Stimulated activated naive CD4-positive, alpha-beta T cell treated with Interleukin-2 at 50 U/mL for 16 hours (primary cell): ENCODE results near the gene TNFSF10.
"Not testable (repeated sequence)": the region's sequence is repeated elsewhere in the genome, so short reads cannot be mapped to it uniquely, and the experiment has no call there.

ENCODE experiments used
- DNase-seq: peaks from one replicate; lab custom pipeline; 2025; lab: John Stamatoyannopoulos, UW

TNFSF10 gene

GRCh38 chr3:172543884-172544283, 20.7 kb upstream of the TNFSF10 start:
- DNase-seq: no peak

GRCh38 chr3:172543419-172543818, 20.2 kb upstream of the TNFSF10 start:
- no peak for DNase-seq

GRCh38 chr3:172542999-172543398, 19.8 kb upstream of the TNFSF10 start:
- DNase-seq: no peak

- DNase-seq: no peak
Observed at GRCh38 chr3:172541945-172542488, 18.8 kb upstream of the TNFSF10 start.

- no peak for DNase-seq
Observed at GRCh38 chr3:172540049-172540448, 16.8 kb upstream of the TNFSF10 start.

GRCh38 chr3:172539273-172539672, 16.0 kb upstream of the TNFSF10 start:
- no peak for DNase-seq

GRCh38 chr3:172538368-172539151, 15.3 kb upstream of the TNFSF10 start:
- no peak for DNase-seq

- DNase-seq: no peak
Observed at GRCh38 chr3:172537507-172538158, 14.4 kb upstream of the TNFSF10 start.

- DNase-seq: no peak
Observed at GRCh38 chr3:172536993-172537419, 13.8 kb upstream of the TNFSF10 start.

GRCh38 chr3:172536505-172536904, 13.3 kb upstream of the TNFSF10 start:
- DNase-seq: no peak

GRCh38 chr3:172530566-172530965, 7.3 kb upstream of the TNFSF10 start:
- no peak for DNase-seq

- peak; percentile 53 for DNase-seq
Observed at GRCh38 chr3:172530101-172530561, 6.9 kb upstream of the TNFSF10 start.

GRCh38 chr3:172528677-172529076, 5.4 kb upstream of the TNFSF10 start:
- DNase-seq: no peak

- no peak for DNase-seq
Observed at GRCh38 chr3:172527306-172527705, 4.1 kb upstream of the TNFSF10 start.

GRCh38 chr3:172525116-172525613, 1.9 kb upstream of the TNFSF10 start:
- DNase-seq: no peak

GRCh38 chr3:172524611-172525010, 1.4 kb upstream of the TNFSF10 start:
- no peak for DNase-seq

GRCh38 chr3:172521837-172522726, 1.1 kb downstream of the TNFSF10 start:
- DNase-seq: not testable (repeated sequence)

GRCh38 chr3:172520301-172520831, 2.9 kb downstream of the TNFSF10 start:
- peak; percentile 41 for DNase-seq

- DNase-seq: no peak
Observed at GRCh38 chr3:172519740-172520139, 3.5 kb downstream of the TNFSF10 start.

GRCh38 chr3:172518929-172519640, 4.1 kb downstream of the TNFSF10 start:
- DNase-seq: no peak
